GM12891 (cell line): ENCODE results near the gene TMED10.

Experiments used
- DNase-seq: peaks from one replicate; pipeline ENCODE4 v3.0.0; 2011; ENCODE audit warnings: low spot score; ENCODE audit not compliant: insufficient read length
- FAIRE-seq: peaks from 2 replicates; lab custom pipeline; 2011; peaks lifted over from hg19 to GRCh38; lab: Jason Lieb, UNC
- PAX5 ChIP-seq: IDR thresholded peaks from 2 replicates; pipeline ENCODE4 v1.6.1; 2011; ENCODE audit warnings: low read length, moderate library complexity, mild to moderate bottlenecking; ENCODE audit not compliant: insufficient read depth, severe bottlenecking
- POLR2A ChIP-seq: IDR thresholded peaks from 2 replicates; pipeline ENCODE4 v1.6.1; 2011; ENCODE audit warnings: low read depth, low read length, control low read depth
- POLR2AphosphoS5 ChIP-seq: IDR thresholded peaks from 2 replicates; pipeline ENCODE4 v1.6.1; 2011; ENCODE audit warnings: low read depth, low read length, control low read depth
- POU2F2 ChIP-seq: IDR thresholded peaks from 2 replicates; pipeline ENCODE4 v1.6.1; 2011; ENCODE audit warnings: low read depth, mild to moderate bottlenecking, control low read depth, low read length, moderate library complexity
- SPI1 ChIP-seq: IDR thresholded peaks from 2 replicates; pipeline ENCODE4 v1.6.1; 2011; ENCODE audit warnings: low read depth, low read length, control low read depth
- TAF1 ChIP-seq: IDR thresholded peaks from 2 replicates; pipeline ENCODE4 v1.6.1; 2011; ENCODE audit warnings: low read depth, low read length, control low read depth

TMED10 gene

GRCh38 chr14:75150150-75150549 lies 26.3 kb downstream of the TMED10 start:
- no peak for DNase-seq
- FAIRE-seq: no peak
- no peak for TF ChIP-seq PAX5
- no peak for TF ChIP-seq POU2F2
- no peak for TF ChIP-seq POLR2AphosphoS5
- TF ChIP-seq POLR2A: no peak
- TF ChIP-seq SPI1: no peak
- no peak for TF ChIP-seq TAF1

GRCh38 chr14:75147423-75148071 lies 28.9 kb downstream of the TMED10 start:
- TF ChIP-seq PAX5: no peak
- DNase-seq (no peak), FAIRE-seq (no peak)

GRCh38 chr14:75144944-75145343 lies 31.5 kb downstream of the TMED10 start:
- no peak for TF ChIP-seq POU2F2
- no peak for TF ChIP-seq TAF1
- DNase-seq: no peak
- no peak for FAIRE-seq

GRCh38 chr14:75143761-75144527 lies 32.5 kb downstream of the TMED10 start:
- no peak for TF ChIP-seq PAX5
- no peak for TF ChIP-seq SPI1
- no peak for TF ChIP-seq POLR2A
- TF ChIP-seq TAF1: no peak
- no peak for TF ChIP-seq POLR2AphosphoS5
- TF ChIP-seq POU2F2: no peak
- FAIRE-seq (peak; percentile 9), DNase-seq (no peak)

GRCh38 chr14:75142494-75142893 lies 33.9 kb downstream of the TMED10 start:
- TF ChIP-seq TAF1 (no peak), POLR2A (no peak), PAX5 (no peak), SPI1 (no peak)
- FAIRE-seq (no peak), DNase-seq (no peak)

- no peak for TF ChIP-seq SPI1
- TF ChIP-seq POLR2AphosphoS5: no peak
- TF ChIP-seq POU2F2: no peak
- TF ChIP-seq POLR2A: no peak
- TF ChIP-seq PAX5: no peak
- no peak for TF ChIP-seq TAF1
- no peak for DNase-seq
- peak; percentile 54 for FAIRE-seq
Observed at GRCh38 chr14:75141967-75142366, 34.4 kb downstream of the TMED10 start.

- FAIRE-seq: peak; percentile 86
- no peak for DNase-seq
- 0 out of 2 replicates have a peak, but pooled peaks have one; percentile 8 for TF ChIP-seq SPI1
- TF ChIP-seq TAF1: no peak
Observed at GRCh38 chr14:75141062-75141461, 35.4 kb downstream of the TMED10 start.

GRCh38 chr14:75140620-75141019 lies 35.8 kb downstream of the TMED10 start:
- no peak for FAIRE-seq
- TF ChIP-seq POU2F2: no peak
- no peak for TF ChIP-seq SPI1
- no peak for TF ChIP-seq POLR2AphosphoS5
- no peak for DNase-seq

GRCh38 chr14:75139185-75139584 lies 37.2 kb downstream of the TMED10 start:
- TF ChIP-seq PAX5: no peak
- TF ChIP-seq POU2F2: no peak
- no peak for TF ChIP-seq POLR2AphosphoS5
- TF ChIP-seq POLR2A: no peak
- no peak for TF ChIP-seq SPI1
- no peak for TF ChIP-seq TAF1
- FAIRE-seq (no peak), DNase-seq (no peak)

GRCh38 chr14:75138492-75138891 lies 37.9 kb downstream of the TMED10 start:
- FAIRE-seq (no peak), DNase-seq (no peak)
- TF ChIP-seq POLR2AphosphoS5 (no peak), SPI1 (peak; percentile 50; the same call in 1 of the 2 replicates)

GRCh38 chr14:75134644-75135043 lies 41.8 kb downstream of the TMED10 start:
- TF ChIP-seq POLR2A: no peak
- TF ChIP-seq POLR2AphosphoS5: no peak
- no peak for TF ChIP-seq POU2F2
- no peak for TF ChIP-seq SPI1
- no peak for TF ChIP-seq PAX5
- no peak for TF ChIP-seq TAF1
- DNase-seq (no peak), FAIRE-seq (peak; percentile 20)
